ENCODE measurements around the gene RTN4R.
"Not testable (repeated sequence)": the region's sequence is repeated elsewhere in the genome, so short reads cannot be mapped to it uniquely, and the experiment has no call there.

Gene RTN4R

GRCh38 chr22:20273758-20274181 lies 5.7 kb upstream of the RTN4R start:
- DNase-seq (ENCODE audit: low read depth), result no peak
- Histone ChIP-seq H3K27me3 (replicated peaks; ENCODE audit: control insufficient read depth, insufficient read depth, low read length) (peaks cover 3% of the 10 kb centered on the region), H3K4me1 (ENCODE audit: control insufficient read depth, insufficient read depth, low read length) (peaks cover 6% of the 10 kb centered on the region)

GRCh38 chr22:20272700-20273099 lies 4.6 kb upstream of the RTN4R start:
- DNase-seq (ENCODE audit: low read depth), result no peak
- H3K4me3 ChIP-seq (ENCODE audit: low read length), result no peak overlapping the region
- H3K36me3 ChIP-seq (ENCODE audit: control insufficient read depth, insufficient read depth, low read length, severe bottlenecking), result no peaks in the 10 kb centered on the region
- H3K9ac ChIP-seq (ENCODE audit: low read length), result no peak overlapping the region
- H3K4me1 ChIP-seq (ENCODE audit: control insufficient read depth, insufficient read depth, low read length), result peaks cover 6% of the 10 kb centered on the region
- peaks cover 6% of the 10 kb centered on the region for H3K27me3 ChIP-seq (replicated peaks; ENCODE audit: control insufficient read depth, insufficient read depth, low read length)
- H3K9me3 ChIP-seq (ENCODE audit: control insufficient read depth, low read length), result no peaks in the 10 kb centered on the region

More at GRCh38 chr22:20273758-20274181, 5.7 kb upstream of the RTN4R start:
- Histone ChIP-seq H3K9ac (ENCODE audit: low read length) (no peak overlapping the region), H3K4me3 (ENCODE audit: low read length) (no peak overlapping the region), H3K9me3 (ENCODE audit: control insufficient read depth, low read length) (no peaks in the 10 kb centered on the region), H3K36me3 (ENCODE audit: control insufficient read depth, insufficient read depth, low read length, severe bottlenecking) (no peaks in the 10 kb centered on the region)

GRCh38 chr22:20272174-20272573 lies 4.1 kb upstream of the RTN4R start:
- no peak for DNase-seq (ENCODE audit: low read depth)
- H3K4me3 ChIP-seq (ENCODE audit: low read length), result no peak overlapping the region
- H3K9me3 ChIP-seq (ENCODE audit: control insufficient read depth, low read length), result no peaks in the 10 kb centered on the region
- no peaks in the 10 kb centered on the region for H3K36me3 ChIP-seq (ENCODE audit: control insufficient read depth, insufficient read depth, low read length, severe bottlenecking)
- no peak overlapping the region for H3K9ac ChIP-seq (ENCODE audit: low read length)
- peaks cover 6% of the 10 kb centered on the region for H3K27me3 ChIP-seq (replicated peaks; ENCODE audit: control insufficient read depth, insufficient read depth, low read length)
- H3K4me1 ChIP-seq (ENCODE audit: control insufficient read depth, insufficient read depth, low read length), result peaks cover 6% of the 10 kb centered on the region

GRCh38 chr22:20271114-20271994 lies 3.2 kb upstream of the RTN4R start:
- DNase-seq (ENCODE audit: low read depth), result no peak
- H3K4me3 ChIP-seq (ENCODE audit: low read length), result no peak overlapping the region
- no peaks in the 10 kb centered on the region for H3K36me3 ChIP-seq (ENCODE audit: control insufficient read depth, insufficient read depth, low read length, severe bottlenecking)
- H3K4me1 ChIP-seq (ENCODE audit: control insufficient read depth, insufficient read depth, low read length), result peaks cover 3% of the 10 kb centered on the region
- H3K9ac ChIP-seq (ENCODE audit: low read length), result no peak overlapping the region
- no peaks in the 10 kb centered on the region for H3K9me3 ChIP-seq (ENCODE audit: control insufficient read depth, low read length)
- peaks cover 6% of the 10 kb centered on the region for H3K27me3 ChIP-seq (replicated peaks; ENCODE audit: control insufficient read depth, insufficient read depth, low read length)

- H3K4me1 ChIP-seq (ENCODE audit: control insufficient read depth, insufficient read depth, low read length); H3K4me3 ChIP-seq (ENCODE audit: low read length); H3K27me3 ChIP-seq (replicated peaks; ENCODE audit: control insufficient read depth, insufficient read depth, low read length); H3K36me3 ChIP-seq (ENCODE audit: control insufficient read depth, insufficient read depth, low read length, severe bottlenecking); H3K9me3 ChIP-seq (ENCODE audit: control insufficient read depth, low read length); DNase-seq (ENCODE audit: low read depth); H3K9ac ChIP-seq (ENCODE audit: low read length): not testable (repeated sequence)
Observed at GRCh38 chr22:20270190-20271113, 2.3 kb upstream of the RTN4R start.

GRCh38 chr22:20269673-20270072 lies 1.6 kb upstream of the RTN4R start:
- H3K4me1 ChIP-seq (ENCODE audit: control insufficient read depth, insufficient read depth, low read length); H3K36me3 ChIP-seq (ENCODE audit: control insufficient read depth, insufficient read depth, low read length, severe bottlenecking); H3K27me3 ChIP-seq (replicated peaks; ENCODE audit: control insufficient read depth, insufficient read depth, low read length); H3K9ac ChIP-seq (ENCODE audit: low read length); H3K9me3 ChIP-seq (ENCODE audit: control insufficient read depth, low read length); DNase-seq (ENCODE audit: low read depth); H3K4me3 ChIP-seq (ENCODE audit: low read length): not testable (repeated sequence)

GRCh38 chr22:20269201-20269600 lies 1.1 kb upstream of the RTN4R start:
- H3K4me1 ChIP-seq (ENCODE audit: control insufficient read depth, insufficient read depth, low read length); H3K36me3 ChIP-seq (ENCODE audit: control insufficient read depth, insufficient read depth, low read length, severe bottlenecking); DNase-seq (ENCODE audit: low read depth); H3K9ac ChIP-seq (ENCODE audit: low read length); H3K27me3 ChIP-seq (replicated peaks; ENCODE audit: control insufficient read depth, insufficient read depth, low read length); H3K4me3 ChIP-seq (ENCODE audit: low read length); H3K9me3 ChIP-seq (ENCODE audit: control insufficient read depth, low read length): not testable (repeated sequence)

- no peak overlapping the region for H3K9ac ChIP-seq (ENCODE audit: low read length)
- H3K4me1 ChIP-seq (ENCODE audit: control insufficient read depth, insufficient read depth, low read length), result no peaks in the 10 kb centered on the region
- H3K9me3 ChIP-seq (ENCODE audit: control insufficient read depth, low read length), result no peaks in the 10 kb centered on the region
- no peaks in the 10 kb centered on the region for H3K36me3 ChIP-seq (ENCODE audit: control insufficient read depth, insufficient read depth, low read length, severe bottlenecking)
- peaks cover 9% of the 10 kb centered on the region for H3K27me3 ChIP-seq (replicated peaks; ENCODE audit: control insufficient read depth, insufficient read depth, low read length)
- H3K4me3 ChIP-seq (ENCODE audit: low read length), result no peak overlapping the region
- no peak for DNase-seq (ENCODE audit: low read depth)
Observed at GRCh38 chr22:20267441-20268278, 458 bp downstream of the RTN4R start.

GRCh38 chr22:20266667-20267440 lies 1.3 kb downstream of the RTN4R start:
- not testable (repeated sequence) for H3K27me3 ChIP-seq (replicated peaks; ENCODE audit: control insufficient read depth, insufficient read depth, low read length); H3K4me3 ChIP-seq (ENCODE audit: low read length); H3K9me3 ChIP-seq (ENCODE audit: control insufficient read depth, low read length); H3K4me1 ChIP-seq (ENCODE audit: control insufficient read depth, insufficient read depth, low read length); DNase-seq (ENCODE audit: low read depth); H3K36me3 ChIP-seq (ENCODE audit: control insufficient read depth, insufficient read depth, low read length, severe bottlenecking); H3K9ac ChIP-seq (ENCODE audit: low read length)

Data from adipocyte (in vitro differentiated cells).